GM12891 (cell line): ENCODE data around the gene TUFM.

Experiments used
- DNase-seq: peaks from one replicate; pipeline ENCODE4 v3.0.0; 2011; ENCODE audit warnings: low spot score; ENCODE audit not compliant: insufficient read length
- FAIRE-seq: peaks from 2 replicates; lab custom pipeline; 2011; peaks lifted over from hg19 to GRCh38; lab: Jason Lieb, UNC
- PAX5 ChIP-seq: IDR thresholded peaks from 2 replicates; pipeline ENCODE4 v1.6.1; 2011; ENCODE audit warnings: low read length, moderate library complexity, mild to moderate bottlenecking; ENCODE audit not compliant: insufficient read depth, severe bottlenecking
- POLR2A ChIP-seq: IDR thresholded peaks from 2 replicates; pipeline ENCODE4 v1.6.1; 2011; ENCODE audit warnings: low read depth, low read length, control low read depth
- POLR2AphosphoS5 ChIP-seq: IDR thresholded peaks from 2 replicates; pipeline ENCODE4 v1.6.1; 2011; ENCODE audit warnings: low read depth, low read length, control low read depth
- POU2F2 ChIP-seq: IDR thresholded peaks from 2 replicates; pipeline ENCODE4 v1.6.1; 2011; ENCODE audit warnings: low read depth, mild to moderate bottlenecking, control low read depth, low read length, moderate library complexity
- SPI1 ChIP-seq: IDR thresholded peaks from 2 replicates; pipeline ENCODE4 v1.6.1; 2011; ENCODE audit warnings: low read depth, low read length, control low read depth
- TAF1 ChIP-seq: IDR thresholded peaks from 2 replicates; pipeline ENCODE4 v1.6.1; 2011; ENCODE audit warnings: low read depth, low read length, control low read depth

The TUFM gene

DNA sequence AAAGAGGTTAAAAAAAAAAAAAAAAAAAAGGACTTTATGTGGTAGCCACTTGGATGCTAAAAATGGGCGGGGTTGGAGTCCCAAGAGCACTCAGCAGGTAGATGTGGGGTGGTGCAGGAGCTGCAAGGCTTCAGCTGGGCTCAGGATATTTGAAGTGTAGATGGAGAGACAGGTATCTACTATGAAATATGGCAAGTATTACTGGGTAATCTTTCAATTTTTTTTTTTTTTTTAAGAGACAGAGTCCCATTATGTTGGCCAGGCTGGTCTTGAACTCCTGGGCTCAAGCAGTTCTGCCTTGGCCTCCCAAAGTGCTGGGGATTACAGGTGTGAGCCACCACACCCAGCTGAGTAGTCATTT, 7.6 kb downstream of the TUFM start:
- no peak for DNase-seq
- no peak for TF ChIP-seq PAX5
- no peak for TF ChIP-seq POLR2AphosphoS5
- TF ChIP-seq TAF1, result no peak
- TF ChIP-seq POLR2A, result peak; percentile 7; the same call in 1 of the 2 replicates
- FAIRE-seq, result no peak

DNA sequence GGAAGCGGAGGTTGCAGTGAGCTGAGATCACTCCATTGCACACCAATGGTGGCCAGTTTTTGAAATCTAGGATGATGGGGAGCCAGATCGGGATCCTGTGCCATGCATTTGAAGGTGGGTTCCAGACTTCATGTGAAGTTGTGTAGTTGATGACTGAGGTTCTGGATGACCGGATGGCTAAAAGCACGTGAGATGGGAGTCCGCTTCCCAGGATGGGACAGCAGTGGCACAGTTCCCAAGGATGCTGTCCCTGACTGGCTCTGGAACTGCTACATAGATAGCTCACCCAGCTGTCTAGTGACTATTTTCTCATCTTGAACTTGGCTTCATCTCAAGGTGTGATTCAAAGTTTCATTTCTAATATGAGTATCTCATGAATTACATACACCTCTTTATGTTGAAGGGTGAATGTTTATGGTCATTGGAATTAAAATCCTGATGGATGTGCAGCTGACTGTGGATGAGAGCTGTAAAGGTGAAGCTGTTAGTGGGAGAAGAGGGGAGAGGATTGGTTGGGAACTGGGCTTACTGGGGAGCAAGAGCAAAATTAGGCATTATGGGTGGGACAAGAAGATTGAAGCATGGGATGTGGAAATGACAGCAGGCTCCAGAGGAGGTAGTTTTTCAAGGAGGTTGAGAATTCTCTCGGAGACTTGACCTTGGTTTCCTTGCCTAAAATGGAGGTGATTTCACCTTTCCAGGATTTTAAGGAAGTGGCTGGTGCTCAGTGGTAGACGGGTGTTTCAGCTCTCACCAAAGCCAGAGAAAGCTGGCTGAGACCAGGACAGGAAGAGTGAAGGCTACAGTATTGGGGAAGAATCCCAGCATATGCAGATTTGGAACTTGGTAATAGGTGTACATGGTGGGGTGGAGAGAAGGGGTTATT, 8.2 kb downstream of the TUFM start:
- no peak for TF ChIP-seq POLR2A
- TF ChIP-seq TAF1, result no peak
- TF ChIP-seq POLR2AphosphoS5, result peak; percentile 34; the same call in 1 of the 2 replicates
- no peak for TF ChIP-seq PAX5
- TF ChIP-seq POU2F2, result peak; percentile 18; the same call in 1 of the 2 replicates
- peak; percentile 40; the same call in 1 of the 2 replicates for TF ChIP-seq SPI1
- no peak for FAIRE-seq
- DNase-seq, result no peak

DNA sequence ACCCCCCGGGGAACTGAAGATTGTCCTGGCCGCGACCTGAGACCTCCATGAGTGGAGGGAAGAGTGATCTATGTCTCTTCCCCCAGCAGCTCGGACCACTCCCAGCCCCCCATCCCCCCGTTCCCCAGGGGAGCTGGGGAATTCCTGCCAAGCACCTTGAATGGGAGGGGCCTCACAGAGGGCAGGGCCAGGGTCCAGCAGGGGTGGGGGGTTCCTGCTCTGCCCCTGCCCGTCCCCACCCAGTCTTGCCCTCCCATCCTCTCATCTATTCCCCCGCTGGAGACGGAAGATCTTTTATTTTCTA, 9.4 kb downstream of the TUFM start:
- FAIRE-seq, result no peak

DNA sequence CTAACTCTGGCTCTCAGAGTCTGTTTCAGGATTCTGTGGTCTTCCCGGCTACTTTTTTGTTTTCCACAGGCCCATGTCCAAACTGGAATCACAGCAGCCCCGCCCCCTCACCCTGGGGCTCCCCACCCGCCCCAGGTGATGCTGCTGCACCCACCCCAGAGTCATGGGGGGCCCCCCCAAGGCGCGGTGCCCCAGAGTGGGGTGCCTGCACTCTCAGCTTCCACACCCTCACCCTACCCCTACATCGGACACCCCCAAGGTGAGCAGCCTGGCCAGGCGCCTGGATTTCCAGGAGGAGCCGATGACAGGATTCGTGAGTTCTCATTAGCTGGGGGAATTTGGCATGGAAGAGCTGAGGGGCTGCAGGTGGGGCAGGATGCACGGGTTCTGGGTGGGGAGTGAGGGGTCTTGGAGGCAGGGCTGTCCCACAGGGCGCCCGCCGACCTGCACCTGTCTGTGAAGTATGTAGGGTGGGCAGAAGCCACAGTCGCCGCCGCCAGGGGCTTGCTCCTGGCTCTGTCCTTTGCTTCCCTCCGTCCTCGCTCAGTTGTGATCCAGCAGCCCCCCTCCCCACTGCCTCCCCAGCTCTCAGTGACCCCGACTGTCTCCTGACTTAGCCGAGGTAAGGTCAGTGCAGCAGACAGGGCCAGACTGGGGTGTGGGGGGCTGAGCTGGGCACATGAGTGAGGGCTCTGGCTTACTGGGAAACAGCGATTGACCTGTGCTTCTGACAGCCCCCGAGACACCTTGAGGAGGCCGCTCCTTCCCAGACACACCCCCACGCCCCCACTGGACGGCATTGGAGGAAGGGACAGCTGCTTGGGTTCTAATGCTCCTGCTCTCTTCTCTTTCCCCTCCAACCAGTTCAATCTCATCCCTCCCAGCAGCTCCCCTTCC, 10.0 kb downstream of the TUFM start:
- TF ChIP-seq POU2F2 (no peak), POLR2AphosphoS5 (0 out of 2 replicates have a peak, but pooled peaks have one; percentile 35), POLR2A (peak; percentile 21), SPI1 (no peak)
- FAIRE-seq (no peak), DNase-seq (no peak)

More for the DNA sequence above, 9.4 kb downstream of the TUFM start:
- DNase-seq, result no peak
- TF ChIP-seq SPI1 (no peak), TAF1 (no peak), POLR2AphosphoS5 (no peak), POU2F2 (no peak), PAX5 (no peak), POLR2A (no peak; the same call in 1 of the 2 replicates)

DNA sequence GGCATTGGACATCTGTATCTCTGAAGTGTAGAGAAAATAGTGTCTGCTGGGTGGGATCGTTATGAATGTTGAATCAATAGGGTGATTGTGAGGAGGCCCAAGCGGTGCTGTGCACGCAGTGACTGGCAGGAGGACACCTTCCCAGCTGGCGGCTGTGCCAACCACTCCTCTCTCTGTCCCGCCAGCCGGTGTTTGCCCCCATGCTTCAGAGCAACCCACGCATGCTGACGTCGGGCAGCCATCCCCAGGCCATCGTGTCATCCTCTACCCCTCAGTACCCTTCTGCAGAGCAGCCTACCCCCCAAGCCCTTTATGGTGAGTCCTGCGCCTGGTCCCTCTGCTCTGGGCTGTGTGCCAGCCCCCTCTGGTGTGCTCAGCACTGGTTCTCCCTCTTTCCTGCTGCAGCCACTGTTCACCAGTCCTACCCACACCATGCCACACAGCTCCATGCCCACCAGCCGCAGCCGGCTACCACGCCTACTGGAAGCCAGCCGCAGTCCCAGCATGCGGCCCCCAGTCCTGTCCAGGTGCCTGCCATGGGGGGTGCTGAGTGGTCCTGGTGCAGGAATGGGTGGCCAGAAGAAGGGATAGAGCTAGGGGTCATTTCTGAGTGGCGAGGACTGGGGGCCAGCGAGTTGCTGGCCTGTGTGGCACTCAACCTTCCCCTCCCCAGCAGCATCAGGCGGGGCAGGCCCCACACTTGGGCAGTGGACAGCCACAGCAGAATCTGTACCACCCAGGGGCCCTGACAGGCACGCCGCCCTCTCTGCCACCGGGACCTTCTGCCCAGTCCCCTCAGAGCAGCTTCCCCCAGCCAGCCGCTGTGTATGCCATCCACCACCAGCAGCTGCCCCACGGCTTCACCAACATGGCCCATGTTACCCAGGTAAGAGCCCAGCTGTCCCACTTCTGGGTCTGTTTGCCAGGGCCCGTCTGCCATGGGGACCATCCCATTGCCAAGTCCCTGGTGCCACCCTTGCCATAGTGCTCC, 11.0 kb downstream of the TUFM start:
- FAIRE-seq, result no peak
- TF ChIP-seq POLR2A (peak; percentile 36; the same call in 1 of the 2 replicates), POLR2AphosphoS5 (no peak)
- DNase-seq, result no peak

DNA sequence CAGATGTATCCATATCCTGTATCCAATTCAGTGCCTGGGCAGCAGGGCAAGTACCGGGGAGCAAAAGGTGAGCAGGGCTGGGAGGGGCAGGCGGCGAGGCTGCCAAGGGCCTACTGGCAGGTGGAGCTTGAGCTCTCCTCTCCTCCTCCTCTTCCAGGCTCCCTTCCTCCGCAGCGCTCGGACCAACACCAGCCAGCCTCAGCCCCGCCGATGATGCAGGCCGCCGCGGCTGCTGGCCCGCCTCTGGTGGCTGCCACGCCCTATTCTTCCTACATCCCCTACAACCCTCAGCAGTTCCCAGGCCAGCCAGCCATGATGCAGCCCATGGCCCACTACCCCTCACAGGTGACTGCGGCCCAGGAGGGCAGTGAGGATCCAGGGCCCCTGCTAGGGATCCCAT, 11.8 kb downstream of the TUFM start:
- no peak for FAIRE-seq
- DNase-seq, result no peak
- TF ChIP-seq POLR2A, result no peak
- TF ChIP-seq POLR2AphosphoS5, result 0 out of 2 replicates have a peak, but pooled peaks have one; percentile 35

DNA sequence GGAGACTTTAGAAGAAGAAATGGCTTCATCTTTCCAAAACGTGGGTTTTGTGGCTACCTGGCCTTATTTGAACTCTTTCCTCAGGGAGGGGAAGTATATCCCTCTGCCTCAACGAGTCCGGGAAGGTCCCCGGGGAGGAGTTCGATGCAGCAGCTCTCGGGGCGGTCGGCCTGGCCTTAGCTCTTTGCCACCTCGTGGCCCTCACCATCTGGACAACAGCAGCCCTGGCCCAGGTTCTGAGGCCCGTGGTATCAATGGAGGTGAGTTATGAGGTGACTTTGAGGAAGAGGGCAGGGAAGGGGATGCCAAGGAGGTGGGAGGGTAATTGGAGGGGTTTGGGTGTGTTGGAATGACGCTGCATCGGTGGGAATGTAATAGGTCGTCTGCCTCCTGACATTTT, 15.6 kb downstream of the TUFM start:
- FAIRE-seq (no peak), DNase-seq (no peak)
- TF ChIP-seq POU2F2 (no peak), POLR2AphosphoS5 (no peak), PAX5 (no peak), POLR2A (no peak), TAF1 (no peak), SPI1 (no peak)

DNA sequence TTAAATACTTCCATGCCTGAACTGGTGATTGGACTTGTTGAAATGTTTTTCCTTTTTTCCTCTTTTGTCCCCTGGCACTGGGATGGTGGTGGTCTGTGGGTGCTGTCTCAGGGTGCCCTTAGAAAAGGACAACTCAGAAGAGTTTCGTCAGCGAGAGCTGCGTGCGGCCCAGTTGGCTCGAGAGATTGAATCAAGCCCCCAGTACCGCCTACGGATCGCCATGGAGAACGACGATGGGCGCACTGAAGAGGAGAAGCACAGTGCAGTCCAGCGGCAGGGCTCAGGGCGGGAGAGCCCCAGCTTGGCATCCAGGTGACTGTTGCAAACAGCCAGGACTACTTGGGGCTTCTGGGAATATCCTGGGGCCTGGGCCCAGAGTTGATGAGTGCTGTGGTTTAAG, 16.4 kb downstream of the TUFM start:
- FAIRE-seq, result no peak
- TF ChIP-seq POLR2AphosphoS5 (no peak), TAF1 (no peak), POU2F2 (no peak), PAX5 (no peak), SPI1 (no peak), POLR2A (no peak)
- DNase-seq, result no peak

DNA sequence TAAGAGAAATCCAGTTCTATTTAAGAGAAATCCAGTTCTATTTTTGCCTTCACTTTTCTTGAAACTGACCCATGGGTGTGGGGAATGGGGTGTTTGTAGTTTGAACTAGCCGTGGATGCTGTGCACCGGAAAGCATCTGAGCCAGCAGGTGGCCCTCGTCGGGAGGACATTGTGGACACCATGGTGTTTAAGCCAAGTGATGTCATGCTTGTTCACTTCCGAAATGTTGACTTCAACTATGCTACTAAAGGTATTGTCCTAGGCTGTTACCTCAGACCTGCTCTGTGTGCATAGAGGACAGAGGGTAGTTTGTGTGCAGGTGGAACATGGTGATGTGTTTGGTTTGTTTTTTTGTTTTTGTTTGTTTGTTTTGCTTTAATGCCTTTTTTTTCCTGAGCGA, 20.0 kb downstream of the TUFM start:
- TF ChIP-seq SPI1 (no peak), PAX5 (no peak), POU2F2 (no peak), POLR2A (no peak), TAF1 (no peak), POLR2AphosphoS5 (no peak)
- FAIRE-seq (no peak), DNase-seq (no peak)

DNA sequence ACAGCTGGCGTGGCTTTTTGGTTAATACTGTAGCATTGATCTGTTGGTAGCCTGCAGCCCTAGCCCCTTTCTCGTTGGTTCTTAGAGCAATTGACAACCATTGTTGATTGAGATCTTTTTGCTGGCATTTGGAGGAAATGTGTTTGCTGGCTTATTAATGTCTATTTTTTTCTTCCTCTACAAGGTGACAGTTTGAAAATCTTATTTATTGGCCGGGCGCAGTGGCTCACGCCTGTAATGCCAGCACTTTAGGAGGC, 21.5 kb downstream of the TUFM start:
- TF ChIP-seq TAF1 (no peak), POU2F2 (no peak), PAX5 (no peak), SPI1 (no peak), POLR2A (no peak; the same call in 1 of the 2 replicates), POLR2AphosphoS5 (no peak)
- no peak for DNase-seq
- FAIRE-seq, result no peak
